ENCODE data around the gene ELMO3. TPM values are rescaled to one million over a fixed set of nuclear protein-coding genes. Genes with fewer than 3 reads are reported as not detected.

The ELMO3 gene
- polyA plus RNA-seq, 4 donors: 4.1 to 7.5 (median 5.8) TPM

GRCh38 chr16:67163164-67163998, 35.5 kb upstream of the ELMO3 start:
- DNase-seq (ENCODE audit: low read depth in 4 of 4, low spot score in 3 of 4): no peak

- no peak for DNase-seq (ENCODE audit: low read depth in 4 of 4, low spot score in 3 of 4)
Observed at GRCh38 chr16:67163999-67164558, 34.9 kb upstream of the ELMO3 start.

GRCh38 chr16:67164599-67165061, 34.3 kb upstream of the ELMO3 start, which contains the start of gene HSF4:
Gene HSF4, plus strand, starts transcription at chr16:67164745. Its CDS starts 67 bp downstream, at chr16:67164812.
- no peak for DNase-seq (ENCODE audit: low read depth in 4 of 4, low spot score in 3 of 4)

GRCh38 chr16:67165121-67166078, 33.5 kb upstream of the ELMO3 start:
- no peak for DNase-seq (ENCODE audit: low read depth in 4 of 4, low spot score in 3 of 4)

- DNase-seq (ENCODE audit: low read depth in 4 of 4, low spot score in 3 of 4): no peak
Observed at GRCh38 chr16:67166110-67166547, 32.8 kb upstream of the ELMO3 start.

- no peak for DNase-seq (ENCODE audit: low read depth in 4 of 4, low spot score in 3 of 4)
Observed at GRCh38 chr16:67166598-67167168, 32.2 kb upstream of the ELMO3 start.

GRCh38 chr16:67167588-67167987, 31.3 kb upstream of the ELMO3 start:
- DNase-seq (ENCODE audit: low read depth in 4 of 4, low spot score in 3 of 4): no peak

GRCh38 chr16:67169011-67169451, 29.9 kb upstream of the ELMO3 start:
- no peak for DNase-seq (ENCODE audit: low read depth in 4 of 4, low spot score in 3 of 4)

GRCh38 chr16:67169642-67170167, 29.2 kb upstream of the ELMO3 start:
- DNase-seq (ENCODE audit: low read depth in 4 of 4, low spot score in 3 of 4): no peak

GRCh38 chr16:67170168-67170948, 28.6 kb upstream of the ELMO3 start, which contains the start of gene NOL3:
Gene NOL3, plus strand, starts transcription at chr16:67170538.
- no peak for DNase-seq (ENCODE audit: low read depth in 4 of 4, low spot score in 3 of 4)

GRCh38 chr16:67170949-67171649, 27.8 kb upstream of the ELMO3 start:
- no peak for DNase-seq (ENCODE audit: low read depth in 4 of 4, low spot score in 3 of 4)

GRCh38 chr16:67173323-67173722, 25.6 kb upstream of the ELMO3 start:
- DNase-seq (ENCODE audit: low read depth in 4 of 4, low spot score in 3 of 4): no peak

- DNase-seq (ENCODE audit: low read depth in 4 of 4, low spot score in 3 of 4): no peak
Observed at GRCh38 chr16:67173808-67174705, 24.9 kb upstream of the ELMO3 start.

- DNase-seq (ENCODE audit: low read depth in 4 of 4, low spot score in 3 of 4): no peak
Observed at GRCh38 chr16:67174706-67175231, 24.2 kb upstream of the ELMO3 start.

GRCh38 chr16:67176662-67177061, 22.3 kb upstream of the ELMO3 start:
- DNase-seq (ENCODE audit: low read depth in 4 of 4, low spot score in 3 of 4): no peak

GRCh38 chr16:67177743-67178699, 20.9 kb upstream of the ELMO3 start:
- no peak for DNase-seq (ENCODE audit: low read depth in 4 of 4, low spot score in 3 of 4)

All from right renal pelvis (tissue), 4 donors.